CD4-positive, alpha-beta memory T cell (primary cell): ENCODE data around the gene SCN8A. TPM values are rescaled to one million over a fixed set of nuclear protein-coding genes. Genes with fewer than 3 reads are reported as not detected.

Source experiments
- CTCF ChIA-PET: fragments of 350-600 bp; sonication (Branson Sonifier 250); formaldehyde crosslinking; loops from one replicate; lab custom pipeline; 2021; ENCODE audit warnings: inconsistent platforms; ENCODE audit not compliant: partially characterized antibody; lab: Charles Lee
- POLR2A ChIA-PET: fragments of 350-600 bp; sonication (Branson Sonifier 250); formaldehyde crosslinking; loops from one replicate; lab custom pipeline; 2021; ENCODE audit not compliant: partially characterized antibody; lab: Charles Lee
- DNase-seq, 5 donors: peaks; one replicate each; pipeline versions ENCODE4 v3.0.0 to v3.0.0-alpha.2; 2020 to 2022; ENCODE audit warnings: mixed read lengths in 1 of 5
- H3K27ac ChIP-seq: one replicate; pipeline ENCODE4 v1.7.0; 2013; ENCODE audit warnings: low read depth, low read length
- H3K27me3 ChIP-seq: 2 replicates; pipeline ENCODE4 v1.7.0; 2013; ENCODE audit warnings: mild to moderate bottlenecking, low read length, moderate library complexity; ENCODE audit not compliant: insufficient read depth
- H3K36me3 ChIP-seq: 2 replicates; pipeline ENCODE4 v1.7.0; 2013; ENCODE audit warnings: mild to moderate bottlenecking, low read length, moderate library complexity; ENCODE audit not compliant: insufficient read depth
- H3K4me1 ChIP-seq: 2 replicates; pipeline ENCODE4 v1.7.0; 2013; ENCODE audit warnings: mild to moderate bottlenecking, low read length, moderate library complexity; ENCODE audit not compliant: insufficient read depth
- H3K4me3 ChIP-seq, 2 donors: one replicate each; pipeline ENCODE4 v1.7.0; 2013; ENCODE audit warnings: low read length in 2 of 2, mild to moderate bottlenecking in 1 of 2
- H3K9me3 ChIP-seq, 2 donors: one replicate each; pipeline ENCODE4 v1.7.0; 2013; ENCODE audit warnings: low read length in 2 of 2, control low read depth in 1 of 2; ENCODE audit not compliant: control insufficient read depth in 1 of 2
- H3K27ac Mint-ChIP-seq, 7 donors: one replicate each; pipeline ENCODE4 v1.8.0; 2020 to 2021; ENCODE audit warnings: mixed read lengths in 7 of 7, mild to moderate bottlenecking in 6 of 7, inconsistent platforms in 3 of 7, moderate library complexity in 3 of 7
- H3K27me3 Mint-ChIP-seq, 2 donors: one replicate each; pipeline ENCODE4 v1.8.0; 2020 to 2021; ENCODE audit warnings: mixed read lengths in 2 of 2
- H3K36me3 Mint-ChIP-seq, 2 donors: one replicate each; pipeline ENCODE4 v1.8.0; 2020 to 2021; ENCODE audit warnings: mixed read lengths in 2 of 2, inconsistent platforms in 1 of 2, mild to moderate bottlenecking in 1 of 2
- H3K4me1 Mint-ChIP-seq, 4 donors: one replicate each; pipeline ENCODE4 v1.8.0; 2020 to 2021; ENCODE audit warnings: mixed read lengths in 4 of 4, mild to moderate bottlenecking in 1 of 4
- H3K4me3 Mint-ChIP-seq, 8 donors: one replicate each; pipeline ENCODE4 v1.8.0; 2020 to 2021; ENCODE audit warnings: mixed read lengths in 8 of 8, mild to moderate bottlenecking in 7 of 8, moderate library complexity in 6 of 8, inconsistent platforms in 3 of 8
- H3K9me3 Mint-ChIP-seq, 8 donors: one replicate each; pipeline ENCODE4 v1.8.0; 2020 to 2021; ENCODE audit warnings: mixed read lengths in 8 of 8, mild to moderate bottlenecking in 5 of 8, inconsistent platforms in 3 of 8, moderate library complexity in 1 of 8
- intact Hi-C: fragments of 100-400 bp; cut with micrococcal nuclease; formaldehyde crosslinking; loops from one replicate; pipeline ENCODE4 v1.15.1; 2023
- polyA plus RNA-seq, 2 donors: library from polyadenylated mRNA; unstranded; fragments of 300-500 nt; fragmentation: Illumina TruSeq; gene quantifications; one replicate each; pipeline ENCODE4 v1.2.3, GENCODE V29; 2021
- total RNA-seq, 2 experiments: library from RNA; stranded (reverse); gene quantifications; one replicate each; pipeline ENCODE4 v1.2.3, GENCODE V29; 2021

The SCN8A gene
- total and polyA plus RNA-seq, 4 experiments from 2014 or later = 0.04 to 1.00 (median 0.24) TPM

- no peak overlapping the region for H3K27ac ChIP-seq
- Mint-ChIP-seq H3K27me3 (peaks cover 6 to 7% of the 10 kb centered on the region in 2 donors), H3K9me3 (no peaks in the 10 kb centered on the region), H3K4me3 (no peak overlapping the region), H3K4me1 (no peaks in the 10 kb centered on the region), H3K36me3 (no peaks in the 10 kb centered on the region), H3K27ac (no peak overlapping the region)
- DNase-seq = no peak
- POLR2A ChIA-PET = no interaction called here
- H3K9me3 ChIP-seq = no peaks in the 10 kb centered on the region
- H3K36me3 ChIP-seq = no peaks in the 10 kb centered on the region
- H3K4me3 ChIP-seq = no peak overlapping the region
- H3K4me1 ChIP-seq = no peaks in the 10 kb centered on the region
- intact Hi-C loops = no loop called here
- CTCF ChIA-PET = no interaction called here
- H3K27me3 ChIP-seq = no peaks in the 10 kb centered on the region
Observed at GRCh38 chr12:51774933-51775332, 183.9 kb downstream of the SCN8A start.

DNA sequence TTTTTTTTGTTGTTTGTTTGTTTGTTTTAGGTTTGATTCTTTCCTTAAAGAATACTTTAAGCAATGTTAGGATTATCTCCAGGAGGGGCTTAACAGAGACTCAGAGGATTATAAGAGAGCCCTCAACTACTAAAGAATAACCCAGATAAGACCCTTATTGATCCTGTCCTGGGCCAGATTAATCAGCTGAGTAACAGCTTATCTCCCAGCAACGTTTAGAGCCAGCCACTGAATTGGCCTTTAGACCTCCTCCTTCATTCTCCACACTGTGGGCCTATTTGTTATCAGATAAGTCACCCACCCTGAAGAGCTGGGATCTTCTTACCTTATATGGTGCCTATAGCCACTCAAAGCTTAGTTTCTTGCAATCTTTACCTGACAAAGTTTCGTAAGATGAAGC is 186.4 kb downstream of the SCN8A start:
- Mint-ChIP-seq H3K36me3 (no peaks in the 10 kb centered on the region), H3K4me1 (no peaks in the 10 kb centered on the region), H3K9me3 (no peaks in the 10 kb centered on the region), H3K4me3 (no peak overlapping the region), H3K27ac (no peak overlapping the region), H3K27me3 (peaks cover 5 to 7% of the 10 kb centered on the region in 2 donors)
- POLR2A ChIA-PET = no interaction called here
- CTCF ChIA-PET = no interaction called here
- DNase-seq = no peak
- no peaks in the 10 kb centered on the region for H3K9me3 ChIP-seq
- H3K36me3 ChIP-seq = no peaks in the 10 kb centered on the region
- H3K27ac ChIP-seq = no peak overlapping the region
- intact Hi-C loops = no loop called here
- H3K27me3 ChIP-seq = no peaks in the 10 kb centered on the region
- H3K4me1 ChIP-seq = no peaks in the 10 kb centered on the region
- no peak overlapping the region for H3K4me3 ChIP-seq

GRCh38 chr12:51777973-51778372 is 186.9 kb downstream of the SCN8A start:
- H3K27me3 ChIP-seq = no peaks in the 10 kb centered on the region
- POLR2A ChIA-PET = no interaction called here
- DNase-seq = no peak
- no peak overlapping the region for H3K4me3 Mint-ChIP-seq
- H3K9me3 Mint-ChIP-seq = no peaks in the 10 kb centered on the region
- intact Hi-C loops = no loop called here
- H3K27ac ChIP-seq = no peak overlapping the region
- no peaks in the 10 kb centered on the region for H3K4me1 ChIP-seq
- no peak overlapping the region for H3K4me3 ChIP-seq
- CTCF ChIA-PET = no interaction called here
- H3K27ac Mint-ChIP-seq = no peak overlapping the region
- no peaks in the 10 kb centered on the region for H3K4me1 Mint-ChIP-seq
- no peaks in the 10 kb centered on the region for H3K36me3 ChIP-seq
- peaks cover 5 to 8% of the 10 kb centered on the region in 2 donors for H3K27me3 Mint-ChIP-seq
- no peaks in the 10 kb centered on the region for H3K9me3 ChIP-seq
- H3K36me3 Mint-ChIP-seq = no peaks in the 10 kb centered on the region

GRCh38 chr12:51779876-51780275 is 188.8 kb downstream of the SCN8A start:
- Mint-ChIP-seq H3K27me3 (peaks cover 5 to 6% of the 10 kb centered on the region in 2 donors), H3K27ac (no peak overlapping the region), H3K4me1 (no peaks in the 10 kb centered on the region), H3K4me3 (peak overlapping the region in 1 of 8 donors; percentile 50), H3K36me3 (no peaks in the 10 kb centered on the region), H3K9me3 (no peaks in the 10 kb centered on the region)
- Histone ChIP-seq H3K4me3 (no peak overlapping the region), H3K4me1 (no peaks in the 10 kb centered on the region), H3K27me3 (no peaks in the 10 kb centered on the region), H3K36me3 (no peaks in the 10 kb centered on the region), H3K27ac (no peak overlapping the region), H3K9me3 (no peaks in the 10 kb centered on the region)
- DNase-seq = no peak
- POLR2A ChIA-PET = no interaction called here
- intact Hi-C loops = no loop called here
- CTCF ChIA-PET = no interaction called here

GRCh38 chr12:51784688-51785087 is 193.7 kb downstream of the SCN8A start:
- H3K4me3 ChIP-seq = no peak overlapping the region
- no peaks in the 10 kb centered on the region for H3K27me3 ChIP-seq
- H3K36me3 ChIP-seq = no peaks in the 10 kb centered on the region
- POLR2A ChIA-PET = no interaction called here
- DNase-seq = no peak
- H3K9me3 ChIP-seq = no peaks in the 10 kb centered on the region
- Mint-ChIP-seq H3K9me3 (peaks cover 0 to 3% (median 0%) of the 10 kb centered on the region in 8 donors), H3K4me3 (no peak overlapping the region), H3K4me1 (no peaks in the 10 kb centered on the region), H3K27ac (no peak overlapping the region), H3K36me3 (no peaks in the 10 kb centered on the region), H3K27me3 (peaks cover 3 to 4% of the 10 kb centered on the region in 2 donors)
- no peaks in the 10 kb centered on the region for H3K4me1 ChIP-seq
- no peak overlapping the region for H3K27ac ChIP-seq
- intact Hi-C loops = no loop called here
- CTCF ChIA-PET = interaction anchor here (1.1 kb wide), 1 partner anchor 39 kb away, joined by 3 read pairs; no protein-coding TSS in a partner anchor

- intact Hi-C loops = no loop called here
- no peaks in the 10 kb centered on the region for H3K36me3 ChIP-seq
- Mint-ChIP-seq H3K27me3 (peaks cover 3 to 4% of the 10 kb centered on the region in 2 donors), H3K4me1 (no peaks in the 10 kb centered on the region), H3K36me3 (no peaks in the 10 kb centered on the region), H3K4me3 (no peak overlapping the region), H3K9me3 (peaks cover 0 to 3% (median 0%) of the 10 kb centered on the region in 8 donors), H3K27ac (no peak overlapping the region)
- H3K9me3 ChIP-seq = no peaks in the 10 kb centered on the region
- H3K4me3 ChIP-seq = no peak overlapping the region
- no peaks in the 10 kb centered on the region for H3K27me3 ChIP-seq
- H3K4me1 ChIP-seq = no peaks in the 10 kb centered on the region
- ChIA-PET CTCF (interaction anchor here (1.1 kb wide), 1 partner anchor 38 kb away, joined by 3 read pairs; no protein-coding TSS in a partner anchor), POLR2A (no interaction called here)
- H3K27ac ChIP-seq = no peak overlapping the region
- DNase-seq = no peak
Observed at GRCh38 chr12:51785906-51786305, 194.9 kb downstream of the SCN8A start.

- CTCF ChIA-PET = no interaction called here
Observed at GRCh38 chr12:51788876-51789275, 197.8 kb downstream of the SCN8A start.

More at GRCh38 chr12:51788876-51789275, 197.8 kb downstream of the SCN8A start:
- no peak for DNase-seq
- intact Hi-C loops = no loop called here
- Histone ChIP-seq H3K4me3 (no peak overlapping the region), H3K4me1 (no peaks in the 10 kb centered on the region), H3K27ac (no peak overlapping the region), H3K9me3 (no peaks in the 10 kb centered on the region), H3K27me3 (no peaks in the 10 kb centered on the region), H3K36me3 (no peaks in the 10 kb centered on the region)
- Mint-ChIP-seq H3K4me1 (no peaks in the 10 kb centered on the region), H3K9me3 (peaks cover 0 to 3% (median 0%) of the 10 kb centered on the region in 8 donors), H3K4me3 (no peak overlapping the region), H3K36me3 (no peaks in the 10 kb centered on the region), H3K27me3 (peaks cover 2% of the 10 kb centered on the region in 2 donors), H3K27ac (no peak overlapping the region)
- POLR2A ChIA-PET = no interaction called here
